GM19240 (cell line): ENCODE data around the gene ITPRIPL2.

Source experiments
- DNase-seq: peaks from one replicate; pipeline ENCODE4 v3.0.0; 2011; ENCODE audit warnings: low spot score; ENCODE audit not compliant: insufficient read length

ITPRIPL2 gene

DNA sequence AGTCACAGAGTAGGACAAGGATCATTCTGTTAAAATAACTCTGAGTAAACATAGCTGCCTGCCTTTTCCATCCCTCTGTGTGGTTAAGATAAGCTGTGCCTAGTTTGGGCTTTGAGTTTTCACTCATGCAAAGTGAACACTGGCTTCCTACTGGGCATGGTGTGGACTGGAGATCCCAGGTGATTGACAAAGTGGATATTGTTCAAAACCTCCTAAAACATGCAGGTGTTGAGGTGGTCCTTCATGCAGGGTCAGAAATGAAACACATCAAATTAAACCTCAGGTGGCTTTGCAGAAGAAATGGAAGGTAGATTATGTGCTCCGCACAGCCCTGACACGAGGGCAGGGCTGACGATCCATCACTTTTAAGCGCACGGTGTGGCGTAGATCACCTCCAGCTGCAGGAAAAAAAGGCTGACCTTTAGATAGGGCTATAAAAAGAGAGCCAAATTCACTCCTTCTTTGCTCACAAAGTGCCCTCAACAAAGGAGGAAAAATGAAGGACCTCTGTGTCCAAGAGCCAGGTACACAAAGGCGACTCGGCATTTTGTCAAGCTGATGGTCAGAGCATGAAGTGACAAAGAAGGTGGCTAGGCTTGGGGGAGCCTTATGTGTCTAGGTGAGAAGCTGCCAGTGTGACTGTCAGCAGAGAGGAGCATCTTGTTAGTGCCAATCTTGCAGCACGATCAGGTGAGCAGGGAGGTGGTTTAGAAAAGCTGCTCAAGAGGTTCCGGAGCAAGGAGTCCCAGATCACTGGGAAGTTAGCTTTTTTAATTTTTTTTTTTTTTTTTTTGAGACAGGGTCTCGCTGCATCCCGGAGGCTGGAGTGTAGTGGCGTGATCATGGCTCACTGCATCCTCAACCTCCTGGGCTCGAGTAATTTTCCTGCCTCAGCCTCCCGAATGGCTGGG, 19.9 kb upstream of the ITPRIPL2 start:
- no peak for DNase-seq

DNA sequence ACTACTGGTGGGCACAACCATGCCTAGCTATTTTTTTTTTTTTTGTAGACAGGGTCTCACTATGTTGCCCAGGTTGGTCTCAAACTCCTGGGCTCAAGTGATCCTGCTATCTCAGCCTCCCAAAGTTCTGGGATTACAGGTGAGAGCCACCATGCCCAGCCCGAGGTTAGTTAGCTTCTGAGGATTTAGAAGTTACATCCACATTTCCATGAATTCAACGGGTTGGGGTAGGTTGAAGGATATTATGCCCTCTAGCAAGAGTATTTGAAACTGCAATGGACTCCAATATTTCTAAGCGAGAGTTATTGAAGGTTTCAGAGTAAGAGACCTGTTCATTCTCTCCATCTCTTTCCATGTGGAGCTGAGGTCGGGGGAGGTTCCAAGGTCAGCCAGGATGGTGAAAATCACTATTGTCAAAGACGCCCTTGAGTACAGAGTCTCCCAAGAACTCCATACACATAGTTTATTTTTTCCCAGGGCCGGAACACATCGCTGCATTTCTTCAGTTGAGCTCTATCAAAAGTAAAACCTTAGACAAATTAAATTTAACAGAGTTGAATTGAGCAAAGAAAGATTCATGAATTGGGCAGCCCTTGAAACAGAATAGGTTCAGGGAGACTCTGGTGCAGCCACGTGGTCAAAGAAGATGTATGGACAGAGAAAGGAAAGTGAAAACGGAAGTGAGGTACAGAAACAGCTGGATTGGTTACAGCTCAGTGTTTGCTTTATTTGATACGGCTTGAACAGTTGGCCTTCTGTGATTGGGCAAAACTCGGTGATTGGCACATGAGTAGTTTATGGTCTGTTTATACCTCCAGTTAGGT, 19.0 kb upstream of the ITPRIPL2 start:
- DNase-seq = no peak

DNA sequence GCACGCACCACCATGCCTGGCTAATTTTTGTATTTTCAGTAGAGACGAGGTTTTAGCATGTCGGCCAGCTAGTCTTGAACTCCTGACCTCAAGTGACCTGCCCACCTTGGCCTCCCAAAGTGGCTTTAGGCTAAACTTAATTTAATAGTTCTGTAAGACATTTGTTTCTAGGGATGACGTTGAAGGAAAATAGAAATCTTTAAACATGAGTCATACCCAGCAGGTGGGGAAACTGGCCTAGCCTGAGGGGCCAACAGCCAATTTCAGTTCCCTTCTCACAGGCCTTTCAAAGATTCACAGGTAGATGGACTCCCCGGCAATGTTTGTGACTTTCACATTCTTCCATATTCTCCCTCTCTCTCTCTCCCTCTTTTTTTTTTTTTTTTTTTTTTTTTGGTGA, 18.1 kb upstream of the ITPRIPL2 start:
- DNase-seq = no peak

DNA sequence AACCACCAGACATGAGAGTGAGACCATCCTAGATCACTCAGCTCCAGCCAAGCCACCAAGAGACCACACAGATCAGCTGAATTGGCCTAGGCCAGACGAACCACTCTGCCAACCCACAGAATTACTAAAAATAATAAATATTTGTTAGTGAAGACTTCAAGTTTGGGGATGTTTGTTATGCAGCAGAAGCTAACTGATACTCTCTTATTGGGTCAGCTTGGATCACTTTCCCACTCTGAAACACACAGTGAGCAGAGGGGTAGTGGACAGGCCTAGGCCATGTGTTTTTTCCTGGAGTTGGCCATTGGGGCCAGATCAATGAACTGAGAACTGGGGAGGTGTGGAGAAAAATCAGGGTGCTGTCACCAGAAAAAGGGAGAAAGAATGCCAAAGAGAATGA, 15.6 kb upstream of the ITPRIPL2 start:
- DNase-seq = no peak

DNA sequence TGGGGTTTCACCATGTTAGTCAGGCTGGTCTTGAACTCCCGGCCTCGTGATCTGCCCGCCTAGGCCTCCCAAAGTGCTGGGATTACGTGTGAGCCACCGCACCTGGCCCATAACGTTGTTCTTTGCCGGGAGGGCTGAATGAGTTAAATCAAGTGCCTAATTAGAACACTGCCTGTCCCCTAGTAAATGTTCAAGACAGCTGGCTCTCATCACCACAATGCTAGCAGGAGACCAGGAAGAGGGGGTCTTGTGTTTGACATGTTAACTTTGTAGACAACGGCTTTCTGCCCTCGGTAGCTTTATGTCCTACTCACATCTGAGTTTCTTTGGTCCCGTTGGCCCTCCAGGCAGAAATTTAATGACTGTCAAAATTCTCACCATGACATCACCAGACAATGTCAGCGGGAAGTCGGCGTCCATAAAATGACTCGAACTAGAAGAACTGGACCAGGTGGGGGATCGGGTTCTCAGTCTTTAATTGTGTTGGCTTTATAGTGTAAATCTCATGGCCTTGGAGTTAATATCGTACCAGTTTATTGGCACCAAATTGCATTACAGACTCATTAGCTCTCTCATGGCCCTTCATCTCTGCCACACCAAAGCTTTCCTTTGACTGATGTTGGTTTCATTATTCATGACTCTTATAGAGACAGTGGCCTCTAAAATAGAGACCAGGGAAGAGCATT, 11.4 kb upstream of the ITPRIPL2 start:
- no peak for DNase-seq

DNA sequence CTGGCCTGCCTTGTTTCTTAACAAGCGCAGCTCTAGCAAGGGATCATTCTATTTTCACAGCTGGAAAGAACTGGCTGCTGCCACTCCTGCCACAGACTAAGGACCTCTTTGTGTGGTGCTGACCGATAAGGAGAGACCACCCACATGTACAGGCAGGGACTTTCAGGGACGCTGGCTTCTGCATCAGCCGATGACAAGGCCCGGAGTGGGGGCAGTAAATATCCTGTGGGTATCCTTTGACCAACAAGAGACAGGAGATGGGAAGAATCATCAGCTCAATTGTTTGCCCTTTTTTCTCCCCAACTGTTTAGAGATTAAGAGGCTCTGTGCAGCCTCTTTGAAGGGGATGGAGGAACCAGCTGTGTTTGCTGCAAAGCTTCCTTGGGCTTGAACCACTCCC, 9.2 kb upstream of the ITPRIPL2 start:
- no peak for DNase-seq

DNA sequence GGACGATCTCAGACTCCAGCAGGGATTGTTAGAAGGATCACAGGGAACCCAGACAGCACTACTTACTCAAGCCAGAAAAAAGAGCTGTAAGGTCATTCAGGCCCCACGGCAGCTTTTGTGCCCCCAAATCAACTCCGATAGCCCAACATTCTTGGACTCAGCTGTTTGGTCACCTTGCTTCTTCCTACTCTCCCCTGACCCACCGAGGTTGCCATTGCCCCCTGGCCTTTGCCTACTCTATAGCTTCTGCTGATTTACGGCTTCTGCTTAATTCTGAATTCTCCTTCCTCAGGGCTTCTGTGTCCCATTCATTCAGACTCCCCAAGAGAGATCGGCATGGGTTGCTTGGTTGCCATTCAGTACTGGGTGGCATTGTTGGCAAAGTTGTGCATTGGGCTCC, 8.6 kb upstream of the ITPRIPL2 start:
- DNase-seq = no peak

DNA sequence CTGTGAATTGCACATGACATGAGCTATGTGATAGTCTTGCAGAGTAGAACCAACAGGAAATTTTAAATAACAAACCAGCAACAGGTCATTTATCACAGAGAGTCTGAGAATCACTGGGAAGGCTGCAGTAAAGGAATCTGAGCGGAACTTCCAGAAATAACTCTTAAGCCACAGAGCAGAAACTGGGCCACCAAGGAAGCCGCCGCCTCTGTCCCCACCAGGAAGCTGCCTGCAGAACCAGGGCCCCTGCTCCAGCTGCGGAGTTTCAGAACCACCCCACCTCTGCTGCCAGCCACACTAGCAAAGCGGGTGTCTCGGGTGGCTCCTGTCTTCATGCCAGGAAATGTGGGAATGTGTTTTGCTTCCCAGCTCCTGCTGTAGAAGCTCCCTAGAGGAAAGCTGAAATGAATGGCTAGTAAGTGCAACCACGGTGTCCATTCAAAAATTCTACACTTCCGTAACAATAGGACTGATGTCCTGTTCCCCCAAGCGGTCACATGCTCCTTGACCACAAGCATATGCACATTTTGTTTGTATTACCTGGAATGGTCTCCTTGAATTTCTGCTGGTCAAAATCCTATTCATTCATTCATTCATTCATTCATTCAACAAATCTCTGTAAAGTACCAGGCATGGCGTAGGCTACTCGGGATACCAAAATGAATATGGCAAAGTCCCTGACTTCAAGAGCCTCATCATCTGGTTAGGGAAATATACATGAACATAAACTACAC, 7.7 kb upstream of the ITPRIPL2 start:
- no peak for DNase-seq

DNA sequence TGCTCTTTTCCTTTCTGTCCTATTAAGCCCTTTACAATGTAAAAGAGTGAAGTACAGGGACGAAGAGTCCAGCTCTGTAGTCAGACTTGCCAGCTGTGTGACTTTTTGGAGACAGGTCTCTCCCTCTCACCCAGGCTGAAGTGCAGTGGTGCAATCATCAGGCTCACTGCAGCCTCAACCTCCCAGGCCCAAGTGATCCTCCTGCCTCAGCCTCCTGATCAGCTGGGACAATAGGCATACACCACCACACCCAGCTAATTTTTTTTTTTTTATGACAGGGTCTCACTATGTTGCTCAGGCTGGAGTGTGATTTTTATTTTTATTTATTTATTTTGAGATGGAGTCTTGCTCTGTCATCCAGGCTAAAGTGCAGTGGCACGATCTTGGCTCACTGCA, 7.1 kb upstream of the ITPRIPL2 start:
- no peak for DNase-seq

DNA sequence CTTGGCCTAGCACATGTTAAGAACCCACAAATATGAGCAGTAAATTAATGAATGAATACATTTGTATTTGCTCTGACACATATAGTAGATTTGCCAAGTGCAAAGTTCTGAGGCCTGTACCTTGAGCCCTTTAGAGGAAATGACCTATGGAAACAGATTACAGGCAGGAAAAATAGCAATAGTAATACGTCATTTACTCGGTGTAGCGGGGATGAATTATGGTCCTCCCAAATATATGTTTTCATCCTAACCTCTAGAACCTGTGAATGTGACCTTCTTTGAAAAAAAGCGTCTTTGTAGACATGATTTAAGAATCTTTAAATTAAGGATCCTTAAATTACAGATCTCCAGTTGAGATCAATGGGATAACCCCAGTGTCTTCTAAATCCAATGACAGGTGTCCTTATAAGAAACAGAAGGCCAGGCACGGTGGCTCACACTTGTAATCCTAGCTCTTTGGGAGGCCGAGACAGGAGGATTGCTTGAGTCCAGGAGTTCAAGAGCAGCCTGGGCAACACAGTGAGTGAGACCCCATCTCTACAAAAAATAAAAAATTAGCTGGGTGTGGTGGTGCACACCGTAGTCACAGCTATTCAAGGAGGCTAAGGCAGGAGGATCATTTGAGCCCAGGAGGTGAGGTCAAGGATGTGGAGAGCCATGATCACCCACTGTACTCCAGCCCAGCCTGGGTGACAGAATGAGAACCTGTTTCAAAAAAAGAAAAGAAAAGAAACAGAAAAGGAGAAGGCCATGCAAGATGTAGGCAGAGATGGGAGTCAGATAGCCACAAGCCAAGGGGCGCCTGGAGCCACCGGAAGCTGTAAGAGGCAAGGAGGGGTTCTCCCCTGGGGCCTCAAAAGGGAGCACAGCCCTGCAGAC, 5.1 kb upstream of the ITPRIPL2 start:
- DNase-seq = no peak

DNA sequence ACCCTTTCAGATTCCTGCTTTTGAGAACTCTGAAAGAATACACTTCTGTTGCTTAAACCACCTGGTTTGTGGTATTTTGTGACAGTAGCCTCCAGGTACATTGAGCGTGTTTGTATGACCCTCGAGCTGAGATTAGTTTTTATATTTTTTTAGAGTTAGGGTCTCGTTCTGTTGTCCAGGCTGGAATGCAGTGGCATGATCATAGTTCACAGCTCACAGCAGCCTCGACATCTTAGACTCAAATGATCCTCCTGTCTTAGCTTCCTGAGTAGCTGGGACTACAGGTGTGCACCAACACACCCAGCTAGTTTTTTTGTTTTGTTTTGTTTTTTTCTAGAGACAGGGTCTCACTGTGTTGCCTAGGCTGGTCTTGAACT, 4.5 kb upstream of the ITPRIPL2 start:
- DNase-seq = no peak

DNA sequence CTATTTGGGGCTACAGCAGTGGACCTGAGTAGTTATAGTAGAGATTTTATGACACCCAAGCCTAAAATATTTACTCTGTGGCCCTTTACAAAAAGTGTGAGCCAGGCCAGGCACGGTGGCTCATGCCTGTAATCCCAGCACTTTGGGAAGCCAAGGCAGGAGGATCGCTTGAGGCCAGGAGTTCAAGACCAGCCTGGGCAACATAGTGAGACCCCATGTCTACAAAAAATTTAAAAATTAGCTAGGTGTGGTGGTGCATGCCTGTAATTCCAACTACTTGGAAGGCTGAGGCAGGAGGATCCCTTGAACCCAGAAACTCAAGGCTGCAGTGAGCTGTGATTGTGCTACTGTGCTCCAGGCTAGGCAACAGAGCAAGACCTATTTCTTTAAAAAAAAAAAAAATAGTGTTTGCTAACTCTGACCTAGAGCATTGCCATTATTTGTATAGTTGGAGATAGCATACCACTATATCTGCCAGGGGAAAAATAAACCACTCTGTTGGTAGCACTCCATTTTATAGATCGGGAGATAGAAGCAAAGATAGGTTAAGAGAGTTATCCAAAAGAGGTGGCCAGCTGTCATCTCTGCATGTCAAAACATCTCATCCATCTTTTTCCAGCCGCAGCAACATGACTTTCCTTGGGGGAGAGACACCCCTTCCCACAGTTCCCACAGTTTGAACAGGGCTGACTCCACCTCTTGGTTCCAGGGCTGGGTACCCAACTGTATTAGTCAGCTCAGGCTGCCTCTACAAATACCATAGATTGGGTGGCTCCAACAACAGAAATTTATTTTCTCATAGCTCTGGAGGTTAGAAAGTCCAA, 3.0 kb upstream of the ITPRIPL2 start:
- DNase-seq = no peak

DNA sequence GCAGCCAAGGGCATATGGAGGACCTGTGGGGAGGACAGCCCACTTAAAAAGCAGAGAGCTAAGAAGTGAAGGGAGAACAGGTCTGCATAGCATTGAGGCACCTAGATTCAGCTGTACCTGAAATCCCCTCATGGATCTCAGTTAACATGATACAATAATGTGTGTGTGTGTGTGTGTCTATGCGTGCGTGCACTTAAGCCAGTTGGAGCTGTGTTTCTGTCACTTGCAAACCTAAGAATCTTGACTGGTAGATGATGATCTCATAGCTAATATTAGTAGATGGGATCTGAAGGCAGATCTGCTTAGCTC, 1.7 kb upstream of the ITPRIPL2 start:
- DNase-seq = no peak

DNA sequence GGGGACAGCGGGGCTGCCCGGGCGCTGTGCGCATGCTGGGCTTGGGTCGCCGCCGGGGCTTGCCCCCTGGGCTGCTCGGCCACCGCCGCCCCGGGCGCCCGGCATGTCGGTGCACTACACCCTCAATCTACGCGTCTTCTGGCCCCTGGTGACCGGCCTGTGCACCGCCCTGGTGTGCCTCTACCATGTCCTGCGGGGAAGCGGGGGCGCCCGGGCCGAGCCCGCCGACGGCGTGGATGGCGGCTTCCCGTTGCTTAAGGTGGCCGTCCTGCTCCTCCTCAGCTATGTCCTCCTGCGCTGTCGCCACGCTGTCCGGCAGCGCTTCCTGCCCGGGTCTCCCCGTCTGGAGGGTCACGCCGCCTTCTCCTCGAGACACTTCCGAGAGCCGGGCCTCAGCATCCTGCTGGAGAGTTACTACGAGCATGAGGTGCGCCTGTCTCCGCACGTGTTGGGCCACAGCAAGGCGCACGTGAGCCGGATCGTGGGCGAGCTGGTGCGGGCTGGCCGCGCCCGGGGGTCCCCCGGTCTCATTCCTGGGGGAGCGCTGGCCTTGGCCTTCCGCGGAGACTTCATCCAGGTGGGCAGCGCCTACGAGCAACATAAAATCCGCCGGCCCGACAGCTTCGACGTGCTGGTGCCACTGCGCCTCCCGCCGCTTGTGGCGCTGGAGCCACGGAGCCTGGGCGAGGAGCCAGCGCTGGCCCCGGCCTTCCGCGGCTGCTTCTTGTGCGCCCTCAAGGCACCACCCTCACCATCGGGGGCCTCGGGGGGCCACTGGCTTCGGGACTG, 789 bp downstream of the ITPRIPL2 start:
- no peak for DNase-seq

DNA sequence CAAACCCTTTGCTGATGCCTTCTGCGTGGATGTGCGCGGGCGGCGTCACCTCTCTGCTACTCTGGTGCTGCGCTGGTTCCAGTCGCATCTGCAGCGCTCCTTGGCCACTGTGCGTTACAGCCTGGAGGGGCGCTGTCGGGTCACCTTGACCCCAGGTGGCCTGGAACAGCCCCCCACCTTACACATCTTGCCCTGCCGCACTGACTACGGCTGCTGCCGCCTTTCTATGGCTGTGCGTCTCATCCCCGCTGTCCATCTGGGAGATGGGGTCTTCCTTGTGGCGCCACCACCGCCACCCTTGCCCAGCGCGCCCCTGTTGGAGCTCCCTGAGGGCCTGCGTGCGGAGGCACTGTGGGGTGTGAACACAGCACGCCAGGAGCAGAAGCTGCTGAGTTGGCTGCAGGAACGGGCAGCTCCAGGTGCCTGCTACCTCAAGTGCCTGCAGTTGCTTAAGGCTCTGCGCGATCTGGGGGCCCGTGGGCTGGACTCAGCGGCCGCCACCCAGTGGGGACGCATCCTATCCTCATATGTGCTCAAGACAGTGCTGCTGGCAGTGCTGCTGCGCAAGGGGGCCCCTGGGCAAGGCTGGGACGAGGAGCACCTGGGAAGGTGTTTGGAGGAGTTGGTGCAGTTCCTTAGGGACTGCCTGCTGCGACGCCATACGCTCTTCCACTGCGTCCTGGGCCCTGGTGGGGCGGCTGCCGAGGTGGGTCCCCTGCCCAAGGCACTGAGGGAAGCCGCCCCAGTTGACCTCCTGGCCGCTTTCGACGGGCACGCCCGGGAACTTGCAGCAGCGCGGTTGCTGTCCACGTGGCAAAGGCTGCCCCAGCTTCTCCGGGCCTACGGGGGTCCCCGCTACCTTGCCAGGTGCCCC, 1.6 kb downstream of the ITPRIPL2 start:
- no peak for DNase-seq

DNA sequence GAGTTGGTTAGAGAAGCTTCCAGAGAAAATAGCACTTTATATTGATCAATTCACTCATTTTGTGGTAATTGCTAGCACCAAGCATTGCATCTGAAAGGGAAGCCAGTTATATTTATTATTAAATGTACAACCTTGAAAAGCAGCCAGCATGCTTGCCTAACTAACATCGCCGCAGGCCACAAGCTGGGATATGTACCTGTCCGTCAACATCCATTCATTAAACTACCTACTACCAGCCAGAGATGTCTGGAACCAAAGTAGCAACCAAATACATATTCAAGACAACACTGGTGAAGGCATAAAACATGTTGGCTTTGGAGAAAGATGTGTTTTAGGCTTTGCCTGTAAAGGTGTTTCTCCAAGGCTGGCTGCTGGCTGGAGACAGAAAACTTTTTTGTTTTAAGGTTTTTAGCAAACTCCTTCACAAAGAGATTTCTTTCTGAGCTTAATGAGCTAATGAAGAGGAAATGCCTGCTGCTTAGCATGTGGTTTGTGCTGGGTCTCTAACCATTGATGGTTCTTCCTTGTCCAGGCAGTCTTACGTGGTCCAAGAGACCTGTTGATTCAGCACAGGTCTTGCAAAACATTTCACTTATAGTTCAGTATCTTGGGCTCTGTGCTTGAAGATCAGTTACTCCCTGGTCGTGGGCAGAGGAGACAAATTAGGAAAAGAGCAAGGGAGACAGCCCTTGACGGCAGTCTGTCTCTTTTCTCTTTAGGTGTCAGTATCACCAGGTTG, 3.1 kb downstream of the ITPRIPL2 start:
- no peak for DNase-seq

DNA sequence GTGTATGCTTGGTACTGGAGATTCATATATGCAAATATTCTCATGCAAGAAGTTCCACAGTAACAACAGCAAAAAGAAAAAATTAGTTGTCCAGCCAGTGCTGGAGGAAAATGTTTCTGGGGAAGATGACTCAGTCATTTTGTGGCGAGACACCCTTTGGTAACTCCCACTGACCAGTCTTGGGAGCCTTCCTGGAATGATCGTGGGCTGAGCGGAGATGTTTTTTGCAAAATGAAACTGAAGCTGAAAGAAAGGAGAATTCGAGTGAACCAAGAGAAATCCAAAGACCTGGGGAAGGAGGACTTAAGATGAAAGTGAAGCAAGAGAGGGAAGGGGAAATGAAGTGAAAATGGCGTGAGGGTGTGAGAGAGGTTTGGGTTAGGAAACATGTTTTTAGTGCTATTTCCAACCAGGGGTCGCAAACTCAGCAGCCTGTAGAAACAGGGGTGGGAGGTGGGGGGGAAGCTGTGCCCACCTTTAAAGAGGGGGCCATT, 5.2 kb downstream of the ITPRIPL2 start:
- no peak for DNase-seq
